ENCODE results near the gene HIRIP3.

The HIRIP3 gene

GRCh38 chr16:30007378-30007895, 12.0 kb upstream of the HIRIP3 start:
- no peak overlapping the region for H3K4me3 ChIP-seq
- TF ChIP-seq CTCF (IDR thresholded peaks at IDR 0.05), result no peak

GRCh38 chr16:30006659-30007377, 11.4 kb upstream of the HIRIP3 start:
- no peak for DNase-seq (ENCODE audit: low spot score)
- Histone ChIP-seq H3K27ac (no peak overlapping the region), H3K4me3 (no peak overlapping the region)
- no peak for TF ChIP-seq CTCF (IDR thresholded peaks at IDR 0.05)

More at GRCh38 chr16:30007378-30007895, 12.0 kb upstream of the HIRIP3 start:
- DNase-seq (ENCODE audit: low spot score), result no peak
- no peak overlapping the region for H3K27ac ChIP-seq

GRCh38 chr16:30006095-30006473, 10.7 kb upstream of the HIRIP3 start:
- Histone ChIP-seq H3K4me3 (no peak overlapping the region), H3K27ac (no peak overlapping the region)
- TF ChIP-seq CTCF (IDR thresholded peaks at IDR 0.05), result no peak
- DNase-seq (ENCODE audit: low spot score), result no peak

GRCh38 chr16:30005341-30006094, 10.1 kb upstream of the HIRIP3 start:
- Histone ChIP-seq H3K27ac (no peak overlapping the region), H3K4me3 (no peak overlapping the region)
- peak; percentile 62 for TF ChIP-seq CTCF (IDR thresholded peaks at IDR 0.05)
- DNase-seq (ENCODE audit: low spot score), result no peak

- DNase-seq (ENCODE audit: low spot score), result no peak
- Histone ChIP-seq H3K4me3 (no peak overlapping the region), H3K27ac (no peak overlapping the region)
- no peak for TF ChIP-seq CTCF (IDR thresholded peaks at IDR 0.05)
Observed at GRCh38 chr16:30004811-30005242, 9.4 kb upstream of the HIRIP3 start.

GRCh38 chr16:30004424-30004776, 9.0 kb upstream of the HIRIP3 start:
- H3K4me3 ChIP-seq, result no peak overlapping the region
- H3K27ac ChIP-seq, result no peak overlapping the region
- TF ChIP-seq CTCF (IDR thresholded peaks at IDR 0.05), result no peak
- DNase-seq (ENCODE audit: low spot score), result no peak
